ENCODE measurements around the gene PROSER2.

The PROSER2 gene

GRCh38 chr10:11895108-11895466, 71.9 kb downstream of the PROSER2 start:
- no peak overlapping the region for H3K4me3 ChIP-seq (ENCODE audit: control insufficient read depth, low read depth, low read length)
- DNase-seq (ENCODE audit: low read depth), result no peak
- TF ChIP-seq CTCF (conservative IDR thresholded peaks at IDR 0.05; ENCODE audit: control insufficient read depth, insufficient read depth, low read depth, low read length), result no peak

GRCh38 chr10:11895598-11895997, 72.4 kb downstream of the PROSER2 start:
- no peak for TF ChIP-seq CTCF (conservative IDR thresholded peaks at IDR 0.05; ENCODE audit: control insufficient read depth, insufficient read depth, low read depth, low read length)
- DNase-seq (ENCODE audit: low read depth), result no peak
- no peak overlapping the region for H3K4me3 ChIP-seq (ENCODE audit: control insufficient read depth, low read depth, low read length)

- TF ChIP-seq CTCF (conservative IDR thresholded peaks at IDR 0.05; ENCODE audit: control insufficient read depth, insufficient read depth, low read depth, low read length), result no peak
- H3K4me3 ChIP-seq (ENCODE audit: control insufficient read depth, low read depth, low read length), result no peak overlapping the region
- no peak for DNase-seq (ENCODE audit: low read depth)
Observed at GRCh38 chr10:11896549-11897200, 73.5 kb downstream of the PROSER2 start.

GRCh38 chr10:11898033-11898371, 74.8 kb downstream of the PROSER2 start:
- no peak for TF ChIP-seq CTCF (conservative IDR thresholded peaks at IDR 0.05; ENCODE audit: control insufficient read depth, insufficient read depth, low read depth, low read length)
- no peak for DNase-seq (ENCODE audit: low read depth)
- H3K4me3 ChIP-seq (ENCODE audit: control insufficient read depth, low read depth, low read length), result no peak overlapping the region

GRCh38 chr10:11898372-11899066, 75.4 kb downstream of the PROSER2 start:
- no peak for DNase-seq (ENCODE audit: low read depth)
- no peak for TF ChIP-seq CTCF (conservative IDR thresholded peaks at IDR 0.05; ENCODE audit: control insufficient read depth, insufficient read depth, low read depth, low read length)
- no peak overlapping the region for H3K4me3 ChIP-seq (ENCODE audit: control insufficient read depth, low read depth, low read length)

GRCh38 chr10:11899067-11899876, 76.1 kb downstream of the PROSER2 start:
- no peak for TF ChIP-seq CTCF (conservative IDR thresholded peaks at IDR 0.05; ENCODE audit: control insufficient read depth, insufficient read depth, low read depth, low read length)
- no peak for DNase-seq (ENCODE audit: low read depth)
- no peak overlapping the region for H3K4me3 ChIP-seq (ENCODE audit: control insufficient read depth, low read depth, low read length)
